ENCODE results near the gene RHEB.

The RHEB gene

GRCh38 chr7:151524845-151525244 is 5.2 kb upstream of the RHEB start:
- DNase-seq = no peak

GRCh38 chr7:151524331-151524730 is 4.6 kb upstream of the RHEB start:
- no peak for DNase-seq

- DNase-seq = peak; percentile 39
Observed at GRCh38 chr7:151520419-151521261, 945 bp upstream of the RHEB start.

- DNase-seq = peak; percentile 46
Observed at GRCh38 chr7:151518947-151519764, 539 bp downstream of the RHEB start.

- peak; percentile 76 for DNase-seq
Observed at GRCh38 chr7:151518105-151518946, 1.4 kb downstream of the RHEB start.

GRCh38 chr7:151517601-151518104 is 2.0 kb downstream of the RHEB start:
- DNase-seq = no peak

GRCh38 chr7:151515276-151515565 is 4.5 kb downstream of the RHEB start:
- DNase-seq = no peak

GRCh38 chr7:151514461-151515275 is 5.0 kb downstream of the RHEB start:
- no peak for DNase-seq

- DNase-seq = no peak
Observed at GRCh38 chr7:151513133-151513532, 6.6 kb downstream of the RHEB start.

GRCh38 chr7:151512353-151512752 is 7.3 kb downstream of the RHEB start:
- DNase-seq = no peak

- no peak for DNase-seq
Observed at GRCh38 chr7:151511946-151512345, 7.7 kb downstream of the RHEB start.

GRCh38 chr7:151511270-151511669 is 8.4 kb downstream of the RHEB start:
- DNase-seq = no peak

- no peak for DNase-seq
Observed at GRCh38 chr7:151509670-151510333, 9.9 kb downstream of the RHEB start.

- DNase-seq = no peak
Observed at GRCh38 chr7:151508991-151509390, 10.7 kb downstream of the RHEB start.

GRCh38 chr7:151507806-151508205 is 11.9 kb downstream of the RHEB start:
- DNase-seq = no peak

GRCh38 chr7:151506901-151507382 is 12.8 kb downstream of the RHEB start:
- DNase-seq = no peak

- no peak for DNase-seq
Observed at GRCh38 chr7:151505836-151506468, 13.7 kb downstream of the RHEB start.

GRCh38 chr7:151505433-151505832 is 14.3 kb downstream of the RHEB start:
- DNase-seq = no peak

GRCh38 chr7:151504715-151505326 is 14.9 kb downstream of the RHEB start:
- no peak for DNase-seq

- no peak for DNase-seq
Observed at GRCh38 chr7:151503902-151504714, 15.6 kb downstream of the RHEB start.
